Raji (cell line): ENCODE results near the gene NSMCE1.

Source experiments
- POLR2A ChIP-seq: IDR thresholded peaks from 2 replicates; pipeline ENCODE4 v1.6.1; 2011; ENCODE audit warnings: low read depth, low read length, control low read depth; ENCODE audit not compliant: insufficient read depth

The NSMCE1 gene

DNA sequence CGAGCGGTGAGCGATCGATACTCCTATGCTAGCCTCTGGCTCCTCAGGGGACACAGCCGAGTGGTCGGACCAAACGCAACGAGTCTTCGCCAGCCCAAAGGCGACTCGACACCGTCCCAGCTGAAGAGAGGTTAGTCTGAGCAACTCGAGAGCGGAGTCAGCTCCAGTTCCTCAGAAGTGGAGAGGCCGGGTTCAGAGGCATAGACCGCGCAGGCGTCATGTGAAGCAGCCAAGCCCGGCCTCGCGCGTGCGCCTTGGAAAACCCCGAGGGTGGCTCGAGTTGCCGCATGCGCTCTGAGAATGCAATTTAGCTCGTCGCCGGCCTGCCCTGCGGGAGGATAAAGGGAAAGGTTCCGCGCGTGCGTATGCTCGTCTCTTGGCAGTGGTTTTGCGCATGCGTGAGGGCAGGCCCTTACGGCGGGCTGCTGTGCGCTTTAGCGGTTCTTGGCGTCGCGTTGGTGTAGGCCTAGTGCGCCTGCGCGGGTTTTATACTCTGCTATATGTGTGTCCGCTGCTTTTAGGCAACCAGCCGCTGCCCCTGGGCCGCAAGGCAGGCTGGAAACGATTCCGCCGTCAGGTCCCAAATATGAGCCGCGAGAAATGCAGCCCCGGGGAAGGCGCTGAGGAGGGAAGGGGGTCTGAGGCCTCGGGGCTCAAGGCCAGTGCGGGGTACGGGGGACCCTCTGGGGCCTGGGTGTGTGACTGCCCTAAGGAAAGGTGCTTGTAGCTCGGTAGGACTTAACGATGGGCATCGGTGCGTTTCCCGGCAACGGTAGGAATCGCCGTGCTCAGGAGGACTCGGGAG is 64.9 kb downstream of the NSMCE1 start, which contains the start of gene KDM8:
KDM8 (plus strand) TSS at position 20 of the 805 bp plus-strand sequence. CDS start 6,598 bp downstream, outside the sequence.
- peak; percentile 88 for TF ChIP-seq POLR2A

DNA sequence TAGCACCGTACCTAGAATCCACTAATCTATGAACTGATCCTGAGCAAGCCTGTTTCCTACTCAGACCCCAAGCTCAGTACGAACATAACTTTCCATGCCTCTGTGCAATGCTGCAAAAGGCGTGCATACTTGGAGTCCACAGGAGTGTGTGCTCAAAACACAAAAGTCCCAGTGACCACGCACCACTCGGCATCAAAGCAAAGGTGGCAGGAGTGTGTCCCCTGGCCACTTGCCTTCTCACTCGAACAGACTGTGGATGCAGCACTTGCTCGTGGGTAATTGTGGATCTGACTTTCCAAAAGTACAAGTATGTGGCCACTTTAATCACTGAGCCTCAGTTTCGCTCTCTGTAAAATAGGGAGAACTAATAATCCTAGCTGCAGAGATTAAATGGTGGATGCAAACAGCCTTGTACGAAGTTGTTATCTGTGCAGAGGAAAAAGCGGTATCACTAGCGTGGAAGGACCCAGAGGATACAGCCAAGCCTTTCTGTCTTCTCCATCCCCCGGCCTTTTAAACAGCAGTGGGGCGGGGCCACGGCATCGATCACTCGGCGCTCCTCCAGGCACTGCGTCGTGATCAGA is 65.6 kb downstream of the NSMCE1 start:
- no peak for TF ChIP-seq POLR2A

DNA sequence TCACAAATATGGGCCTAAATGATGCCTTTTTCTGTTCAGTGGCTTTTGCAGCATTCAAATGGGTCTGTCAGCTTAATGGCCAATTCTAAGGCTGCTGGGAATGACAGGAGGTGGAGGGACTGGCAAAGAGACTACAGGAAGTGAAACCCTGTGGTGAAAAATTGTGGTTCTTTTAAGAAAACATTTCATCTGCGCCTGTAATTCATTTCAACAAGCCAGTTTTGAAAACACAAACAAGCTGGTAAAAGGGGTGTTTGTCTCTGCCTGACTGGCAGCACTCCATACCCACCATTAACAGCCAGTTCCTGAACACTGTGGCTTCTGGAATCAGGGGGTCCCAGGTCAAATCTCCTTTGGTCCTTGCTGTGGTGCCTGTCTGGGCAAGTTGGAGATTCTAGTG is 68.8 kb downstream of the NSMCE1 start:
- TF ChIP-seq POLR2A, result 0 out of 2 replicates have a peak, but pooled peaks have one; percentile 21

GRCh38 chr16:27199235-27199586 is 69.4 kb downstream of the NSMCE1 start:
- TF ChIP-seq POLR2A, result no peak

DNA sequence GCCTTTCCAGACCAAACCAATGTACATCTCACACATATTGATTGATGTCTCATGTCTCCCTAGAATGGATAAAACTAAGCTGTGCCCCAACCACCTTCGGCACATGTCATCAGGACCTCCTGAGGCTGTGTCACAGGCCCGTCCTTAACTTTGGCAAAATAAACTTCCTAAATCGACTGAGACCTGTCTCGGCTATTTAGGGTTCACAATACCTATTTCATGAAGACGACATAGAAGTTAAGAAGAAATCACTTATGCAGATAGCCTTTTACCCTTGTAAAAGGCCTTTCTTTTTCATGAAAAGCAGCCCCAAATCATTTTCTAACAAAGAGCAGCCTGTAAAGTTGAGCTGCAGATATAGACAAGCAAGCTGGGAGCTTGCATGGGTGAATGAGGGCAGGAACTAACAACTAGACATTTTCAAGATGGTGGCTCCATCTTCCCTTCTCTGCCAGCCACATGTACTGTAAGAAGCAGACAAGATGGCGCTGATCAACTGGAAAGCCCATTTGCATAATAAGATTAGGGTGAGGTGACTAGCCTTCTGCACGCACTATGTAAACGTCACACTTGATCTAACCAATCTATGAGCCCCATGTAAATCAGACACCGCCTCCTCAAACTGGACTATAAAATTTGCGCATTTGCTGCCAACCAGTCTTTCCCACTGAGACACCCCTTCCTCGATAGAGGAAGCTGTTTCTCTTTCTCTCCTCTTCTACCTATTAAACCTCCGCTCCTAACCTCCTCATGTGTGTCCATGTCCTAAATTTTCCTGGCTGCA is 69.9 kb downstream of the NSMCE1 start:
- no peak for TF ChIP-seq POLR2A

DNA sequence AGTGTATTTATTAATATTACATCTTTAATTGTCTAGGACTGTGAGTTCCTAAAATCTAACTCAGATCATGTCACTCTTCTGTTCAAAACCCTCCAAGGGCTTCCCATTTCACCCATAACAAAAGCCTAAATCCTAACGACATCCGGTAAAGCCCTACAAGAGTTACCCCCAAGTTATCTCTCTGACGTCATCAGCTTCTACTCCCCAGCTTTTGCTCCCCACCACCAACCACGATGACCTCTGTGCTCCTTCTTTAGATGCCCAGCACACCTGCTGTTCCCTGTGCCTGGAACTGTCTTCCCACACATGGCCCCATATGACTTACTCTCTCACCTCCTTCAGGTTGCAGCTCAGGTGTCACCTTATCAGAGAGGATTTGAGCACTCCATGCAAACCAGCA is 71.6 kb downstream of the NSMCE1 start:
- TF ChIP-seq POLR2A, result no peak

DNA sequence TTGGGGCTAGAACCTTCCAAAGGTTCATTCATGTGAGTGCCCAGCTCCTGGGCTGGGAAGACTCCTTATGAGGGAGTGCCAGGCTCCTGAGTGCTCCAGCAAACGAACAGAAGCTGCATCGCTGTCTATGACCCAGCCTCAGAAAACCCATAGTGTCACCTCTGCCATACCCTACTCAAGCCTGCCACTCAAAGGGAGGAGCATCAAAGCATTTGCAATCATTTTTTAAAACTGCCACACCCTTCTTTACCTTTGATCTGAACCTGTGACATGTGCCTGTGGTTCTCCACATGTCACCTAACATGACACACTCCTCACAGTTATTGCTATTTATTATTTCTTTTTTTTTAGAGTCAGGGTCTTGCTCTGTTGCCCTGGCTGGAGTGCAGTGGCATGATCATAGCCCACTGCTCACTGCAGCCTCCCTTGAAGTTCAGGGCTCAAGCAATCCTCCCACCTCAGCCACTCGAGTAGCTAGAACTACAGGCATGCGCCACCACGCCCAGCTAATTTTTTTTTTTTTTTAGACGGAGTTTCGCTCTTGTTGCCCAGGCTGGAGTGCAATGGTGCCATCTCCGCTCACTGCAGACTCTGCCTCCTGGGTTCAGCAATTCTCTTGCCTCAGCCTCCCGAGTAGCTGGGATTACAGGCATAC is 72.5 kb downstream of the NSMCE1 start:
- no peak for TF ChIP-seq POLR2A

DNA sequence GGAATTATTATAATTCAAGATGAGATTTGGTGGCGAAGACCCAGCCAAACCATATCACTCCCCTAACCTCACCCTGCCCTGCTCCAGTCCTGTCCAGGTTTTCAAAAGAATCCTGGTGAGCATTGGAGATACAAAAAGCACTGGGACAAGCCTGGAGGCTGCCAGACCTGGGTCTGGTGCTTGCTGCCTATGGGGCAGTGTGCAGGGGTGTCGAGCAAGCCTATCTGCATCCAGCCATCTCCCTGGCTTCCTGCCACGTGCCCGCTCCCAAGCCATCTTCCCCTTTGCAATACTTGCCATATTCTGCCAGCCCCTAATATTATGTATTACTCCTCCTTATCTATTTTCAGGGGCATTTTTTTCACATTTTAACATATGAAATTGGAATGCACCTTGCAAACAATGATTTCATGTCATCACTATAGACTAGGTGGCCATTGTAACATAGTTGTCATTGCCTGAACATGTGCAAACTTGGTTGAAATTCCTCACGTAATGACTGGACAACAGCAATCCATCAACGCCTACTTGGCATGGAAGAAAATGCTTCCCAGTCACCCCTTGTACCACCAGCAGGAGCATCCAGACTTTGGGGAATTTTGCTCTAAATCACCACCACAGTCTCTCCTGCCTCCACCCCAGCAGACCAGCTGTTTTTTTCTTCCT is 73.4 kb downstream of the NSMCE1 start:
- no peak for TF ChIP-seq POLR2A

GRCh38 chr16:27193300-27193990 is 75.1 kb downstream of the NSMCE1 start:
- no peak for TF ChIP-seq POLR2A

DNA sequence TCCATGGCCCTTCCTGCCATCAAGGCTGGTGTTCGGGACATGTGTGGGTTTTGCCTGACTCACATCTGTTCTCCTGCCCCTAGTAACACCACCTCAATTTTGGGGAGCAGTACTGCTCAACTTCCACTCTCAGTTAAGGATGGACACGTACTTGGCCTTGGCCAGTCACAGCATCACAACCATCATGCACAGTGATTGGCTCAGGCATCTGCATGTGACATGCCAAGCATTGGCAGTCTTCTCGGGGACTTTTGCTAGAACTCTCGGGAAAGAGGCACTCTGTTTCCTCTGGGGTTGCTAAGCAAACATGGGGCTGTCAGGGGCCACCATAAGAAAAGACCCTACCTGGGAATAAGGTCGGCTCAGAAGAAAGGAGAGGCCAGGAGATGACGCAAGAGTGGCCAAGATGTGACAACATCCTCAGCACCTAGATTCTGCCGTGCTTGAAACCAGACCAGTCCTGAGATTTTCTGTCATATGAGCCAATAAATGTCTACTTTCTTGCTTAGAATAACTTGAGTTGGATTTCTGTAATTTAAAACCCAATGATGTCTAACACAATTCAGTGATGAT is 77.1 kb downstream of the NSMCE1 start:
- TF ChIP-seq POLR2A, result no peak

GRCh38 chr16:27190316-27190871 is 78.2 kb downstream of the NSMCE1 start:
- no peak for TF ChIP-seq POLR2A

- TF ChIP-seq POLR2A, result no peak
These were observed 79.1 kb downstream of the NSMCE1 start for GRCh38 chr16:27189335-27189972.

DNA sequence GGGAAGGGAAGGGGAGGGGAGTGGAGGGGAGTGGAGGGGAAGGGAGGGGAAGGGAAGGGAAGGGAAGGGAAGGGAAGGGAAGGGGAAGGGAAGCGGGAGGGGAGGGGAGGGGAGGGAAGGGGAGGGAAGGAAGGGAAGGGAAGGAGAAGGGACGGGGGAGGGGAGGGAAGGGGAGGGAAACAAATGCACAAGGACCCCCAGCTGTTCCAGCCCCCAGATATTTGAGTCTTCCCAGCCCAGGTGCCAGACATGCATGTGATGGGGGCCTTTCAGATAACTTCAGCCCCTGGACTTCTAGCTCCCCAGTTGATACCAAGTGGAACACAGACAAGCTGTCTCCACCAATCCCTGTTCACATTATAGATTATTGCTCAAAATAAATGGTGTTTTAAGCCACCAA is 79.9 kb downstream of the NSMCE1 start:
- TF ChIP-seq POLR2A, result no peak
